HCT116 (cell line): ENCODE results near the gene GFPT2. TPM values are rescaled to one million over a fixed set of nuclear protein-coding genes. Genes with fewer than 3 reads are reported as not detected.

ENCODE experiments used
- ATAC-seq: fragments of 200-7000 bp; cut with Tn5 transposase; 2 replicates; pipeline ENCODE4 v1.9.1; 2020; ENCODE audit warnings: mild to moderate bottlenecking, moderate library complexity
- BruUV-seq: library from RNA; stranded (reverse); fragments of 400-500 nt; replicated peaks from 2 replicates; lab custom pipeline; 2021; lab: Mats Ljungman, UMichigan
- CTCF ChIA-PET: fragments of 300-600 bp; sonication (Branson Sonifier 250); formaldehyde crosslinking; loops from one replicate; lab custom pipeline; 2021; ENCODE audit warnings: antibody characterized with exemption; lab: Charles Lee
- POLR2A ChIA-PET: fragments of 300-600, 350-600 bp; sonication (Branson Sonifier 250); formaldehyde crosslinking; loops from one replicate; lab custom pipeline; 2021; ENCODE audit warnings: antibody characterized with exemption; lab: Charles Lee
- RAD21 ChIA-PET, 2 experiments: fragments of 300-600 bp; sonication (Branson Sonifier 250); formaldehyde crosslinking; loops; one replicate each; lab custom pipeline; 2023; ENCODE audit warnings: low total read pairs in 2 of 2; ENCODE audit not compliant: uncharacterized antibody in 2 of 2, unreplicated experiment in 2 of 2, low non-redundant PET in 1 of 2; lab: Charles Lee
- DNase-seq: peaks from one replicate; pipeline ENCODE4 v3.0.0-alpha.2; 2010; ENCODE audit warnings: low read depth, low spot score
- H2AFZ ChIP-seq: fragments of 200-600 bp; shearing (Covaris generic), sonication (generic); 2 replicates; pipeline ENCODE4 v1.6.1; 2017; ENCODE audit warnings: low read depth, mixed run types, mixed read lengths, antibody characterized with exemption, low read length; ENCODE audit not compliant: poor library complexity, severe bottlenecking
- H3K27ac ChIP-seq: 2 replicates; pipeline ENCODE4 v1.5.1; 2012; ENCODE audit warnings: low read depth, low read length
- H3K27me3 ChIP-seq: fragments of 200-600 bp; sonication (generic); 2 replicates; pipeline ENCODE4 v1.6.1; 2016; ENCODE audit warnings: mixed run types, low read length, mixed read lengths; ENCODE audit not compliant: insufficient read depth
- H3K36me3 ChIP-seq, 2 experiments: fragments of 200-500 bp in 1 of 2; fragments of 200-600 bp in 1 of 2; sonication (Bioruptor generic) in 1 of 2; sonication (generic) in 1 of 2; 2 replicates each; pipeline versions ENCODE4 v1.5.1 to v1.6.1; 2014 to 2016; ENCODE audit warnings: low read length in 2 of 2, inconsistent platforms in 1 of 2, mixed read lengths in 1 of 2, mixed run types in 1 of 2; ENCODE audit not compliant: insufficient read depth in 2 of 2, control insufficient read depth in 1 of 2
- H3K4me1 ChIP-seq, 2 experiments: fragments of 200-600 bp in 1 of 2; sonication (generic) in 1 of 2; 2 replicates each; pipeline versions ENCODE4 v1.5.1 to v1.6.1; 2012 to 2017; ENCODE audit warnings: low read length in 2 of 2, inconsistent platforms in 1 of 2, mild to moderate bottlenecking in 1 of 2, mixed read lengths in 1 of 2, mixed run types in 1 of 2, moderate library complexity in 1 of 2; ENCODE audit not compliant: insufficient read depth in 2 of 2, control insufficient read depth in 1 of 2
- H3K4me2 ChIP-seq: fragments of 200-600 bp; sonication (generic); 2 replicates; pipeline ENCODE4 v1.6.1; 2017; ENCODE audit warnings: mixed run types, low read length, mixed read lengths
- H3K4me3 ChIP-seq, 2 experiments: fragments of 200-600 bp in 1 of 2; sonication (generic) in 1 of 2; replicated peaks in 1 of 2; 2 replicates each; pipeline ENCODE4 v1.5.1; 2011 to 2016; ENCODE audit warnings: low read length in 2 of 2, control low read depth in 1 of 2, low read depth in 1 of 2, mild to moderate bottlenecking in 1 of 2, mixed read lengths in 1 of 2, mixed run types in 1 of 2
- H3K79me2 ChIP-seq: fragments of 200-600 bp; sonication (generic); 2 replicates; pipeline ENCODE4 v1.6.1; 2017; ENCODE audit warnings: mild to moderate bottlenecking, mixed run types, low read length, moderate library complexity, mixed read lengths; ENCODE audit not compliant: insufficient read depth
- H3K9ac ChIP-seq: fragments of 200-600 bp; sonication (generic); 2 replicates; pipeline ENCODE4 v1.6.1; 2016; ENCODE audit warnings: low read length, mixed read lengths
- H3K9me2 ChIP-seq: fragments of 200-600 bp; sonication (generic), shearing (Covaris generic); 2 replicates; pipeline ENCODE4 v1.6.1; 2017; ENCODE audit warnings: mixed run types, mild to moderate bottlenecking, moderate library complexity; ENCODE audit not compliant: insufficient read depth
- H3K9me3 ChIP-seq, 2 experiments: fragments of 200-500 bp in 1 of 2; fragments of 200-600 bp in 1 of 2; sonication (Bioruptor generic) in 1 of 2; sonication (generic) in 1 of 2; 2 replicates each; pipeline ENCODE4 v1.6.1; 2014 to 2017; ENCODE audit warnings: low read length in 2 of 2, mixed read lengths in 2 of 2, inconsistent platforms in 1 of 2, low read depth in 1 of 2, mild to moderate bottlenecking in 1 of 2, mixed run types in 1 of 2, moderate library complexity in 1 of 2; ENCODE audit not compliant: control insufficient read depth in 1 of 2, insufficient read depth in 1 of 2
- H4K20me1 ChIP-seq: fragments of 200-600 bp; sonication (generic), shearing (Covaris generic); 2 replicates; pipeline ENCODE4 v1.6.1; 2017; ENCODE audit warnings: mixed run types, mild to moderate bottlenecking, moderate library complexity; ENCODE audit not compliant: insufficient read depth
- CBX3 ChIP-seq: IDR thresholded peaks from 2 replicates; pipeline ENCODE4 v1.6.1; 2012; ENCODE audit warnings: low read depth
- JUND ChIP-seq: IDR thresholded peaks from 2 replicates; pipeline ENCODE4 v1.6.1; 2012
- SP1 ChIP-seq: IDR thresholded peaks from 2 replicates; pipeline ENCODE4 v1.6.1; 2012; ENCODE audit warnings: low read depth
- TCF7L2 ChIP-seq: IDR thresholded peaks from 2 replicates; pipeline ENCODE4 v1.7.0; 2011; ENCODE audit warnings: borderline replicate concordance, inconsistent platforms; ENCODE audit not compliant: insufficient read depth, insufficient read length; ENCODE audit errors: extremely low read depth
- YY1 ChIP-seq: IDR thresholded peaks from 2 replicates; pipeline ENCODE4 v1.6.1; 2011; ENCODE audit warnings: low read length, low read depth, moderate library complexity, mild to moderate bottlenecking; ENCODE audit not compliant: insufficient replicate concordance; ENCODE audit errors: extremely low read depth
- intact Hi-C: fragments of 100-400 bp; cut with micrococcal nuclease; formaldehyde crosslinking; loops from 2 replicates; pipeline ENCODE4 v1.10.0; 2022
- total RNA-seq: library from RNA; stranded (reverse); gene quantifications from one replicate; pipeline ENCODE4 v1.2.1, GENCODE V29; 2021; ENCODE audit not compliant: unreplicated experiment

Gene GFPT2
- total RNA-seq, 1 experiment from 2014 or later, result 16.1 TPM

- Histone ChIP-seq H4K20me1 (no peaks in the 10 kb centered on the region), H3K27ac (no peak overlapping the region), H3K9me3 (no peaks in the 10 kb centered on the region), H3K36me3 (no peaks in the 10 kb centered on the region), H3K4me2 (no peak overlapping the region), H3K9ac (no peak overlapping the region), H3K27me3 (no peaks in the 10 kb centered on the region), H3K4me3 (no peak overlapping the region), H3K4me1 (peaks cover 0 to 9% of the 10 kb centered on the region in 2 experiments; a peak in 2 of 4 replicates), H3K9me2 (no peaks in the 10 kb centered on the region), H2AFZ (no peak overlapping the region), H3K79me2 (no peaks in the 10 kb centered on the region)
- ATAC-seq (no peak), DNase-seq (no peak)
- CTCF ChIA-PET, result interaction anchor here (2.2 kb wide), 1 partner anchor 16 kb away, joined by 6 read pairs; no protein-coding TSS in a partner anchor
- RAD21 ChIA-PET, result no interaction called here
- BruUV-seq, result no TSS peak
- POLR2A ChIA-PET, result no interaction called here
- no peak for TF ChIP-seq SP1
- no peak for TF ChIP-seq CBX3
- TF ChIP-seq TCF7L2, result no peak
- TF ChIP-seq YY1, result no peak
- intact Hi-C loops, result no loop called here
Measured at GRCh38 chr5:180344696-180344999, 8.5 kb downstream of the GFPT2 start.

DNA sequence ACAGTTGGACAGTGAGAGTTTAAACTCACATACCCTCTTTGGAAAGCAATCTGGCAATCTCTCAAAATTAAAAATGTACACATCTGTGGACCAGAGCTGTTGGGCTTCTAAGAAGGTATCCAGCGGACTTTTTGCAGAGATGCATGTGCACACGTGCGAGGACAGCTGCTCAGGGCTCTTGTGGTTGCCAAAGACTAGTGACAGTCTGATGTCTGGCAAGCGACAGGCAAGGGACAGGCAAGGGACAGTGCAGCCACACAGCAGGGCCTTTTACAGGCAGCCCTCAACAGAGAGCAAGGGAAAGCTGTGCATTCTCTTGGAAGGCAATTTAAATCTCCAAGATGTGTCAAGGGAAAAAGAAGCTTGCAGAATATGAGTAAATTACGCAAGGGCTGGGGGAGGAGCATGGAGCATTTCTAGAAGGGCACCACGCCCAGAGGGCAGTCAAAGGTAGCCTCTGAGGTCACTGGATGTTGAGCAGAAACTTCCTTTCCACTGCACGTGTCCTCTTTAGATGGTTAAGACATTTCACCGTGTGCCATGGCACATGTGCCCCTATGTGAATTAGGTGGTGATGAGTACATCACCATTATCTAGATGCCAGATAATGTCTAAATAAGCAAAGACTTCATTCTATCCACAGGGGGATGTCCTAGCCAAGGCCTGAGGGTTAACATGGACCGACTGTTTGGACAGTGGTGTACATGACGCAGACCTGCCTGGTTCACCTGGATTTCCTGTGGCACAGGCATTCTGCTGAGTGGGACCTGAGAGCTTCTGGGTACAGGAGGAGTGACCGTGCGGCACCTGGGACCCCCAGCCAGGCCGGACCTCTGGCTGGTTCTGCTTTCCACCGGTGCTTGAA lies 9.1 kb downstream of the GFPT2 start:
- Histone ChIP-seq H3K4me2 (no peak overlapping the region), H3K9me2 (no peaks in the 10 kb centered on the region), H3K27ac (no peak overlapping the region), H3K4me1 (peaks cover 0 to 13% of the 10 kb centered on the region in 2 experiments; a peak in 2 of 4 replicates), H3K79me2 (no peaks in the 10 kb centered on the region), H2AFZ (no peak overlapping the region), H3K4me3 (no peak overlapping the region), H4K20me1 (no peaks in the 10 kb centered on the region), H3K9me3 (no peaks in the 10 kb centered on the region), H3K9ac (no peak overlapping the region), H3K27me3 (no peaks in the 10 kb centered on the region), H3K36me3 (no peaks in the 10 kb centered on the region)
- DNase-seq (no peak), ATAC-seq (no peak)
- intact Hi-C loops, result no loop called here
- TF ChIP-seq TCF7L2 (no peak), JUND (no peak)
- RAD21 ChIA-PET, result no interaction called here
- POLR2A ChIA-PET, result no interaction called here
- CTCF ChIA-PET, result interaction anchor here (2.2 kb wide), 1 partner anchor 15 kb away, joined by 6 read pairs; no protein-coding TSS in a partner anchor
- BruUV-seq, result no TSS peak
